K562 (cell line): ENCODE data around the gene IGF2BP3. TPM values are rescaled to one million over a fixed set of nuclear protein-coding genes. Genes with fewer than 3 reads are reported as not detected.

Source experiments
- ATAC-seq: fragments of 200-7000 bp; cut with Tn5 transposase; 3 replicates; pipeline ENCODE4 v1.9.1; 2020; ENCODE audit warnings: moderate library complexity
- BruUV-seq: library from RNA; stranded (reverse); fragments of 400-500 nt; replicated peaks from 2 replicates; lab custom pipeline; 2021; lab: Mats Ljungman, UMichigan
- CTCF ChIA-PET: fragments of 300-600 bp; formaldehyde crosslinking; extraction: SDS; loops from one replicate; lab custom pipeline; 2021; ENCODE audit warnings: low intra/inter-chr PET ratio; lab: Yijun Ruan, JAX
- POLR2A ChIA-PET: fragments of 300-600, 350-650 bp; sonication (Branson Sonifier 250); formaldehyde crosslinking; extraction: SDS; loops from one replicate; lab custom pipeline; 2021; ENCODE audit warnings: antibody characterized with exemption, inconsistent platforms; lab: Yijun Ruan, JAX
- DNase-seq, 4 experiments: peaks; one replicate each; pipeline versions ENCODE4 v3.0.0 to v3.0.0-alpha.2; 2011 to 2018; ENCODE audit warnings: low spot score in 3 of 4, mixed read lengths in 3 of 4; ENCODE audit errors: extremely low read depth in 1 of 4
- FAIRE-seq: peaks from 2 replicates; lab custom pipeline; 2011; peaks lifted over from hg19 to GRCh38; lab: Jason Lieb, UNC
- H2AFZ ChIP-seq: 2 replicates; pipeline ENCODE4 v1.6.0; 2011; ENCODE audit warnings: low read depth, low read length, control low read depth, inconsistent platforms
- H3K27ac ChIP-seq: fragments of 200-600 bp; 3 replicates; pipeline ENCODE4 v1.8.0; 2011; ENCODE audit warnings: low read depth, mild to moderate bottlenecking, control low read depth, inconsistent platforms, low read length, moderate library complexity, mixed read lengths; ENCODE audit errors: extremely low read depth
- H3K27me3 ChIP-seq, 2 experiments: fragments of 300-600 bp in 1 of 2; 2 replicates in 1 of 2; 3 replicates in 1 of 2; pipeline versions ENCODE4 v1.6.0 to v1.8.0; 2011; ENCODE audit warnings: inconsistent platforms in 2 of 2, low read length in 2 of 2, mild to moderate bottlenecking in 1 of 2, mixed read lengths in 1 of 2, moderate library complexity in 1 of 2; ENCODE audit not compliant: control insufficient read depth in 2 of 2, insufficient read depth in 2 of 2
- H3K36me3 ChIP-seq: fragments of 300-600 bp; 3 replicates; pipeline ENCODE4 v1.8.0; 2011; ENCODE audit warnings: mild to moderate bottlenecking, low read length, inconsistent platforms; ENCODE audit not compliant: control insufficient read depth, insufficient read depth
- H3K4me1 ChIP-seq, 2 experiments: fragments of 200-600 bp in 1 of 2; replicated peaks in 1 of 2; 2 replicates in 1 of 2; 3 replicates in 1 of 2; pipeline versions ENCODE4 v1.5.1 to v1.8.0; 2011; ENCODE audit warnings: inconsistent platforms in 2 of 2, low read length in 2 of 2, mild to moderate bottlenecking in 1 of 2, mixed read lengths in 1 of 2, moderate library complexity in 1 of 2; ENCODE audit not compliant: control insufficient read depth in 2 of 2, insufficient read depth in 2 of 2
- H3K4me2 ChIP-seq: 2 replicates; pipeline ENCODE4 v1.6.1; 2011; ENCODE audit warnings: low read length, control low read depth, inconsistent platforms, mixed read lengths; ENCODE audit not compliant: insufficient read depth
- H3K4me3 ChIP-seq: fragments of 200-600 bp; sonication (generic), shearing (Covaris generic); 2 replicates; pipeline ENCODE4 v1.5.1; 2016; ENCODE audit warnings: control low read depth, inconsistent platforms
- H3K79me2 ChIP-seq: fragments of 200-600 bp; 3 replicates; pipeline ENCODE4 v1.8.0; 2011; ENCODE audit warnings: low read length, inconsistent platforms; ENCODE audit not compliant: control insufficient read depth, insufficient read depth
- H3K9ac ChIP-seq, 2 experiments: 2 replicates each; pipeline versions ENCODE4 v1.6.0 to v1.6.1; 2011; ENCODE audit warnings: low read depth in 2 of 2, low read length in 2 of 2, control low read depth in 1 of 2, inconsistent platforms in 1 of 2, mild to moderate bottlenecking in 1 of 2, mixed read lengths in 1 of 2; ENCODE audit not compliant: insufficient read depth in 1 of 2
- H3K9me1 ChIP-seq: one replicate; pipeline ENCODE4 v1.6.0; 2011; ENCODE audit warnings: inconsistent platforms, mild to moderate bottlenecking, low read length, moderate library complexity; ENCODE audit not compliant: control insufficient read depth, insufficient read depth
- H3K9me3 ChIP-seq: replicated peaks from 2 replicates; pipeline ENCODE4 v1.5.1; 2011; ENCODE audit warnings: low read depth, low read length, inconsistent platforms; ENCODE audit not compliant: control insufficient read depth, insufficient read depth
- H4K20me1 ChIP-seq: replicated peaks from 2 replicates; pipeline ENCODE4 v1.6.1; 2011; ENCODE audit warnings: low read length, inconsistent platforms, mixed read lengths; ENCODE audit not compliant: control insufficient read depth, insufficient read depth
- BCOR ChIP-seq: fragments of 450-650 bp; IDR thresholded peaks from 2 replicates; pipeline ENCODE4 v1.6.1; 2016
- RBM25 ChIP-seq: fragments of 200-400 bp; formaldehyde crosslinking; IDR thresholded peaks from 2 replicates; pipeline ENCODE4 v1.6.1; 2018; ENCODE audit warnings: low read length, low read depth, moderate library complexity; ENCODE audit not compliant: severe bottlenecking
- SLC30A9 ChIP-seq: fragments of 250-450 bp; sonication (Bioruptor Pico); IDR thresholded peaks from 2 replicates; pipeline ENCODE4 v1.8.0; 2022; ENCODE audit warnings: mild to moderate bottlenecking, moderate library complexity
- SREBF1 ChIP-seq: fragments of 150-350 bp; IDR thresholded peaks from 2 replicates; pipeline ENCODE4 v1.6.1; 2014; ENCODE audit warnings: antibody characterized with exemption, low read depth, low read length, borderline replicate concordance
- ZNF134 ChIP-seq: fragments of 250-450 bp; sonication (Bioruptor Pico); conservative IDR thresholded peaks from 2 replicates; pipeline ENCODE4 v1.4.0; 2020
- ZNF146 ChIP-seq: IDR thresholded peaks from one replicate; pipeline ENCODE4 v1.6.1; 2018; ENCODE audit warnings: missing compliant biosample characterization; ENCODE audit not compliant: unreplicated experiment
- ZNF586 ChIP-seq: fragments of 450-650 bp; formaldehyde crosslinking; conservative IDR thresholded peaks from 2 replicates; pipeline ENCODE4 v1.4.0; 2020; ENCODE audit warnings: mild to moderate bottlenecking, moderate library complexity
- WGBS: fragments of 100-300 bp; shearing (Covaris generic); methylation state at CpG from one replicate; pipeline ENCODE4 v1.1.6; 2016; ENCODE audit warnings: low coverage, mixed read lengths; ENCODE audit not compliant: insufficient coverage; ENCODE audit errors: missing lambda C conversion rate; 5-methylcytosine and 5-hydroxymethylcytosine counted together
- in situ Hi-C: fragments of 300-500 bp; cut with MboI; formaldehyde crosslinking; loops from 4 replicates; pipeline ENCODE4 v1.15.0; 2018; ENCODE audit warnings: inconsistent platforms, mixed read lengths
- intact Hi-C: fragments of 100-400 bp; cut with micrococcal nuclease; formaldehyde crosslinking; loops from 2 replicates; pipeline ENCODE4 v1.14.2; 2022
- polyA plus RNA-seq, 8 experiments: library from polyadenylated mRNA; depleted of rRNA in 4 of 8; stranded (reverse) in 5 of 8; unstranded in 3 of 8; fragments of >200 nt; fragmentation: Nextera tagmentation in 2 of 8; fragmentation: Illumina TruSeq in 1 of 8; extraction: Ambion mirVana in 2 of 8; extraction: Trizol in 1 of 8; gene quantifications; 2 replicates each; pipeline versions ENCODE4 v1.2.1 to v1.2.3, GENCODE V29; 2011 to 2014; ENCODE audit warnings: inconsistent platforms in 1 of 8, missing spikeins in 1 of 8
- total RNA-seq, 7 experiments: library from RNA; depleted of rRNA in 6 of 7; stranded (reverse); fragments of >200 nt in 6 of 7; fragmentation: Illumina TruSeq in 2 of 7; extraction: Trizol in 2 of 7; gene quantifications; 2 replicates each; pipeline versions ENCODE4 v1.2.1 to v1.2.3, GENCODE V29; 2011 to 2021; ENCODE audit warnings: low replicate concordance in 1 of 7
- TF ChIP-seq, protein P1 (sequence below): conservative IDR thresholded peaks from 2 replicates; pipeline ENCODE4 v1.6.1; 2011; ENCODE audit warnings: low read depth, mild to moderate bottlenecking, low read length; ENCODE audit not compliant: control insufficient read depth
- TF ChIP-seq, protein P2 (sequence below): fragments of 250-450 bp; sonication (Bioruptor Pico); IDR thresholded peaks from 2 replicates; pipeline ENCODE4 v1.8.0; 2022; ENCODE audit warnings: inconsistent platforms

Gene IGF2BP3
- total and polyA plus RNA-seq, 9 of the 15 experiments (the other 6 are each of a cell fraction or from before 2014, with no cell fraction given): 8.4 to 88.1 (median 61.2) TPM

DNA sequence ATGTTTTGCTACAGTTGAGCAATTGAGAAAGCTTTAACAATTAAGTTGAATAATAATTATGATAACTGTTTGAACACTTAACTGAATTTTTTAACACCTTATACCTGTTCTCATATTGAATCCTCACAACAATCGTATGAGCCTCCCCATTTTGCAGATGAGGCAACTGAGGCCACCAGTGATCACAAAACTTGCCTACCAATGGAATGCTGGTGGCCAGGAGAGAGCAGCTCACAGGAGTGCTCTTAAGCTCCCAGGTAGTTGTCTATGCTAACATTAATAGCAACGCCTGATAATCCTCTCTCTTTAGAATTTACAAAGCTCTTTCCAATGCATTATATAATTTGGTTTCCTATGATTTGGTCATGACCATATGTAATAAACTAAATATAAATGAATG is 202.1 kb downstream of the IGF2BP3 start:
- peaks cover 0 to 10% of the 10 kb centered on the region in 2 experiments; a peak in 1 of 5 replicates for H3K27me3 ChIP-seq
- peaks cover 0 to 2% of the 10 kb centered on the region in 2 experiments; a peak in 2 of 5 replicates for H3K4me1 ChIP-seq
- no peaks in the 10 kb centered on the region for H4K20me1 ChIP-seq
- H3K36me3 ChIP-seq: no peaks in the 10 kb centered on the region
- BruUV-seq: no TSS peak
- H3K9me3 ChIP-seq: 0 out of 2 replicates have a peak, but pooled peaks cover 1% of the 10 kb centered on the region
- no peak for FAIRE-seq
- H3K9me1 ChIP-seq: no peaks in the 10 kb centered on the region
- WGBS: 53% methylated on average over 2 of the region's 2 CpGs
- no peak overlapping the region for H3K4me2 ChIP-seq
- ChIA-PET CTCF (no interaction called here), POLR2A (no interaction called here)
- intact Hi-C loops: no loop called here
- no peak overlapping the region for H3K4me3 ChIP-seq
- ATAC-seq: no peak
- TF ChIP-seq ZNF586 (CRISPR knock-in tag): no peak
- TF ChIP-seq, protein P1, sequence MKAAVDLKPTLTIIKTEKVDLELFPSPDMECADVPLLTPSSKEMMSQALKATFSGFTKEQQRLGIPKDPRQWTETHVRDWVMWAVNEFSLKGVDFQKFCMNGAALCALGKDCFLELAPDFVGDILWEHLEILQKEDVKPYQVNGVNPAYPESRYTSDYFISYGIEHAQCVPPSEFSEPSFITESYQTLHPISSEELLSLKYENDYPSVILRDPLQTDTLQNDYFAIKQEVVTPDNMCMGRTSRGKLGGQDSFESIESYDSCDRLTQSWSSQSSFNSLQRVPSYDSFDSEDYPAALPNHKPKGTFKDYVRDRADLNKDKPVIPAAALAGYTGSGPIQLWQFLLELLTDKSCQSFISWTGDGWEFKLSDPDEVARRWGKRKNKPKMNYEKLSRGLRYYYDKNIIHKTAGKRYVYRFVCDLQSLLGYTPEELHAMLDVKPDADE: no peak
- no peak for TF ChIP-seq ZNF146 (CRISPR knock-in tag)
- TF ChIP-seq, protein P2, sequence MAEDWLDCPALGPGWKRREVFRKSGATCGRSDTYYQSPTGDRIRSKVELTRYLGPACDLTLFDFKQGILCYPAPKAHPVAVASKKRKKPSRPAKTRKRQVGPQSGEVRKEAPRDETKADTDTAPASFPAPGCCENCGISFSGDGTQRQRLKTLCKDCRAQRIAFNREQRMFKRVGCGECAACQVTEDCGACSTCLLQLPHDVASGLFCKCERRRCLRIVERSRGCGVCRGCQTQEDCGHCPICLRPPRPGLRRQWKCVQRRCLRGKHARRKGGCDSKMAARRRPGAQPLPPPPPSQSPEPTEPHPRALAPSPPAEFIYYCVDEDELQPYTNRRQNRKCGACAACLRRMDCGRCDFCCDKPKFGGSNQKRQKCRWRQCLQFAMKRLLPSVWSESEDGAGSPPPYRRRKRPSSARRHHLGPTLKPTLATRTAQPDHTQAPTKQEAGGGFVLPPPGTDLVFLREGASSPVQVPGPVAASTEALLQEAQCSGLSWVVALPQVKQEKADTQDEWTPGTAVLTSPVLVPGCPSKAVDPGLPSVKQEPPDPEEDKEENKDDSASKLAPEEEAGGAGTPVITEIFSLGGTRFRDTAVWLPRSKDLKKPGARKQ (CRISPR knock-in tag): no peak
- TF ChIP-seq BCOR: peak; percentile 39; the same call in 1 of the 2 replicates
- TF ChIP-seq SREBF1: no peak
- no peak for TF ChIP-seq SLC30A9 (CRISPR knock-in tag)
- TF ChIP-seq ZNF134 (CRISPR knock-in tag): no peak
- TF ChIP-seq RBM25: peak; percentile 61
- no peak overlapping the region for H3K27ac ChIP-seq
- in situ Hi-C loops: loop anchor here (25.0 kb wide), 2 partner anchors 444 to 731 kb away; partner anchors contain the start of gene STK31
- no peak for DNase-seq
- no peaks in the 10 kb centered on the region for H3K79me2 ChIP-seq
- H2AFZ ChIP-seq: no peak overlapping the region
- H3K9ac ChIP-seq: no peak overlapping the region
